ENCODE results near the gene CAND2. TPM values are rescaled to one million over a fixed set of nuclear protein-coding genes. Genes with fewer than 3 reads are reported as not detected.

CAND2 gene
- total RNA-seq, 2 experiments from 2014 or later = 0.15 TPM; not detected in 1

- no peaks in the 10 kb centered on the region for H3K36me3 Mint-ChIP-seq (ENCODE audit: low read depth)
- peaks cover 11% of the 10 kb centered on the region for H3K27me3 Mint-ChIP-seq
- no peak within 1 kb of the TSS for H3K27ac Mint-ChIP-seq
- H3K4me3 Mint-ChIP-seq = no peak within 1 kb of the TSS
- no peak for DNase-seq
- ChIA-PET POLR2A (no interaction called here), CTCF (no interaction called here)
- no peaks in the 10 kb centered on the region for H3K9me3 Mint-ChIP-seq
- no peaks in the 10 kb centered on the region for H3K4me1 Mint-ChIP-seq
Observed at GRCh38 chr3:12759097-12759679, 37.3 kb upstream of the CAND2 start, which contains the start of gene TMEM40. TSS of gene TMEM40 (minus strand) at chr3:12759259. CDS start at chr3:12749832, 9,427 bp downstream.

- no peak overlapping the region for H3K4me3 Mint-ChIP-seq
- no peaks in the 10 kb centered on the region for H3K4me1 Mint-ChIP-seq
- no peak overlapping the region for H3K27ac Mint-ChIP-seq
- H3K9me3 Mint-ChIP-seq = no peaks in the 10 kb centered on the region
- no peaks in the 10 kb centered on the region for H3K36me3 Mint-ChIP-seq (ENCODE audit: low read depth)
- ChIA-PET CTCF (no interaction called here), POLR2A (no interaction called here)
- H3K27me3 Mint-ChIP-seq = peaks cover 11% of the 10 kb centered on the region
- no peak for DNase-seq
Observed at GRCh38 chr3:12759693-12760565, 36.6 kb upstream of the CAND2 start.

DNA sequence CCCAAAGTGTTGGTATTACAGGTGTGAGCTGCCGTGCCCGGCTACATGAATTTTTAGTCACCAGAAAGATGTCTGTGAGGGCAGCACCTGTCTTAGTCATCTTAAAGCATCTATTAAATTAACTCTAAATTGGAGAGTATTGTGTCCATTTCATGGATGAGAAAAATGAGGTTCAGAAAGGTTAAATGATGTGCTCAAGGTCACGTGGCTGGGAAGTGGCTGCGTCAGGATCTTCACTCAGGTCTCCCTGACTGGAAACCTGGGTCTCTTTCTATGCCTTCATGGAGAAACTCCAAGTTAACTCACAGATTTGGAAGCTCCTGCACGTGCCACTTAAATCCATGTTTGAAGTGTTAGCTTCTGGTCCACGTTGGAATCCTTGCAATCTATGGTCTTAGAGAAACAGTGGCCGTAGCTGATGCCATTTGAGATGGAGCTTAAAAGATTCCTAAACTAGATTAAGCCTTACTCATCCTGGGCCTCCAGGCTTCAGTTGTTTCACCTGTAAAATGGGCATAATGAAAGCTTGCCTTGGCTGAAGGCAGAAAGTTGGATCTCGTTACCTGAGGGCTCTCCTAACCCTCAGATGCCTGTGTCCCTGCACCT lies 32.2 kb upstream of the CAND2 start:
- H3K27ac Mint-ChIP-seq = no peak overlapping the region
- H3K4me1 Mint-ChIP-seq = no peaks in the 10 kb centered on the region
- POLR2A ChIA-PET = no interaction called here
- no peak overlapping the region for H3K4me3 Mint-ChIP-seq
- H3K36me3 Mint-ChIP-seq (ENCODE audit: low read depth) = no peaks in the 10 kb centered on the region
- CTCF ChIA-PET = interaction anchor here (1.1 kb wide), 1 partner anchor 23 kb away, joined by 5 read pairs; no protein-coding TSS in a partner anchor
- peaks cover 4% of the 10 kb centered on the region for H3K27me3 Mint-ChIP-seq
- no peaks in the 10 kb centered on the region for H3K9me3 Mint-ChIP-seq
- no peak for DNase-seq

DNA sequence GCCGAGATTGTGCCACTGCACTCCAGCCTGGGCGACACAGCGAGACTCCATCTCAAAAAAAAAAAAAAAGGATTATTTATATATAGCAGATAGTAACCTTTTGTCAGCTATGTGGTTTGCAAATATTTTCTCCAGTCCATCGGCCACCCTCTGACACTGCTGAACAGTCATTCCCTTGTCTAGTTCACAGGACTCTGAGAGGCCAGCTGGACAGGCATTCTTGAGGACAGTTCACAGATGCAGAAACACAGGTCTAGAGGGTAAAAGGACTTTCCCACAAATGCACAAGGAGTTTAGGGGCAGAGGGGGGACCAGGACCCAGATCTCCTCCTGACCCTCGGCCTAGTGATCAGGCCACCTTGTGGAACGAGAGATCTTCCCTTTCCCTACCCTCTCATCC lies 29.9 kb upstream of the CAND2 start:
- no peaks in the 10 kb centered on the region for H3K4me1 Mint-ChIP-seq
- no peaks in the 10 kb centered on the region for H3K9me3 Mint-ChIP-seq
- no peak for DNase-seq
- no peak overlapping the region for H3K4me3 Mint-ChIP-seq
- H3K27me3 Mint-ChIP-seq = peaks cover 2% of the 10 kb centered on the region
- H3K36me3 Mint-ChIP-seq (ENCODE audit: low read depth) = no peaks in the 10 kb centered on the region
- H3K27ac Mint-ChIP-seq = no peak overlapping the region
- POLR2A ChIA-PET = no interaction called here
- CTCF ChIA-PET = interaction anchor here (1.1 kb wide), 1 partner anchor 21 kb away, joined by 3 read pairs; no protein-coding TSS in a partner anchor

- Mint-ChIP-seq H3K9me3 (no peaks in the 10 kb centered on the region), H3K4me3 (no peak overlapping the region), H3K27me3 (peaks cover 7% of the 10 kb centered on the region), H3K27ac (no peak overlapping the region), H3K4me1 (peaks cover 2% of the 10 kb centered on the region), H3K36me3 (ENCODE audit: low read depth) (no peaks in the 10 kb centered on the region)
- POLR2A ChIA-PET = no interaction called here
- CTCF ChIA-PET = interaction anchor here (1.4 kb wide), 1 partner anchor 73 kb away, joined by 3 read pairs; the partner anchor contains the start of gene RPL32
- no peak for DNase-seq
Observed at GRCh38 chr3:12768579-12769527, 27.6 kb upstream of the CAND2 start.

DNA sequence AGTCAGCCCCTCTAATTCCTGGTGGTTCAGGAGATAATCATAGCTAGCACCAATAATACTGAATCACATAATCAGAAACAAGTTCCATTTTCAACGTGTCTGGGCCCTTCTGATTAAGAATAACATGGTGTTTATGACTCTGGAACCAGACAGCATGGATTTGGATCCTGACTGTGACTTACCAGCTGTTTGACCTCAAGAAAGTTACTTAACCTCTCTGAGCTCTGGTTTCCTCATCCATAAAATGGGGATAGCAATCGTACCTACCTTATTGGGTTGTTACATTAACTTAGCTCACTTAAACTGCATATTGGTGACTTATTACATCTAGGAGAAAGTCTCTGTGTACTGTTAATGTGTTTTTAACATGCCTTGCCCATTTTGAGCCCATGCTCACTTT lies 26.7 kb upstream of the CAND2 start:
- H3K4me1 Mint-ChIP-seq = peaks cover 2% of the 10 kb centered on the region
- ChIA-PET CTCF (interaction anchor here (1.4 kb wide), 1 partner anchor 72 kb away, joined by 3 read pairs; the partner anchor contains the start of gene RPL32), POLR2A (no interaction called here)
- no peak overlapping the region for H3K4me3 Mint-ChIP-seq
- H3K36me3 Mint-ChIP-seq (ENCODE audit: low read depth) = no peaks in the 10 kb centered on the region
- no peak overlapping the region for H3K27ac Mint-ChIP-seq
- peaks cover 12% of the 10 kb centered on the region for H3K27me3 Mint-ChIP-seq
- no peak for DNase-seq
- H3K9me3 Mint-ChIP-seq = no peaks in the 10 kb centered on the region

- DNase-seq = no peak
- ChIA-PET POLR2A (no interaction called here), CTCF (no interaction called here)
- Mint-ChIP-seq H3K9me3 (no peaks in the 10 kb centered on the region), H3K4me1 (peaks cover 2% of the 10 kb centered on the region), H3K36me3 (ENCODE audit: low read depth) (no peaks in the 10 kb centered on the region), H3K27me3 (peaks cover 13% of the 10 kb centered on the region), H3K4me3 (no peak overlapping the region), H3K27ac (no peak overlapping the region)
Observed at GRCh38 chr3:12771236-12771635, 25.2 kb upstream of the CAND2 start.

GRCh38 chr3:12772462-12772861 lies 24.0 kb upstream of the CAND2 start:
- ChIA-PET CTCF (no interaction called here), POLR2A (no interaction called here)
- H3K4me1 Mint-ChIP-seq = peaks cover 2% of the 10 kb centered on the region
- H3K27me3 Mint-ChIP-seq = peaks cover 13% of the 10 kb centered on the region
- no peak overlapping the region for H3K27ac Mint-ChIP-seq
- H3K9me3 Mint-ChIP-seq = no peaks in the 10 kb centered on the region
- no peak for DNase-seq
- H3K36me3 Mint-ChIP-seq (ENCODE audit: low read depth) = no peaks in the 10 kb centered on the region
- no peak overlapping the region for H3K4me3 Mint-ChIP-seq

- no peak for DNase-seq
- Mint-ChIP-seq H3K9me3 (no peaks in the 10 kb centered on the region), H3K4me3 (no peak overlapping the region), H3K27me3 (peaks cover 13% of the 10 kb centered on the region), H3K4me1 (peaks cover 2% of the 10 kb centered on the region), H3K36me3 (ENCODE audit: low read depth) (no peaks in the 10 kb centered on the region), H3K27ac (no peak overlapping the region)
- ChIA-PET POLR2A (no interaction called here), CTCF (no interaction called here)
Observed at GRCh38 chr3:12773030-12773709, 23.3 kb upstream of the CAND2 start.

DNA sequence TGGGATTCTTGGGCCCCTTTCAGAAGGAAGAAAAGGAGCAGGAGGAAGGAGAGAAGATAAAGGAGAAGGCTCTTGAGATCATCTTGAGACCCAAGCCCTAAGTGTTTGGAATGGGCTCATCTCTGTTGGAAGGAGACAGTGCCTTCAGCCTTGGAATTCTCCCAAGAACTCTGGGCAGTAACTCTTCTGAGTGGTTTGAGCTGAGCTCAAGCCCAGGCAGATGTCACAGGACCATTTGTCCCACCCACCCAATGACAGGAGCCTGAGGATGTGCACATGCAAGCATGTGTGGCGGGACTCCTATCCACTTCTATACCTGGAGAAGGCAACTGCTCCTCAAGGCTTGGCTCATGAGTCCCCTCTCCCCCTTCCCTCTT lies 22.8 kb upstream of the CAND2 start:
- ChIA-PET CTCF (no interaction called here), POLR2A (no interaction called here)
- H3K36me3 Mint-ChIP-seq (ENCODE audit: low read depth) = no peaks in the 10 kb centered on the region
- no peak for DNase-seq
- peaks cover 13% of the 10 kb centered on the region for H3K27me3 Mint-ChIP-seq
- no peaks in the 10 kb centered on the region for H3K9me3 Mint-ChIP-seq
- no peak overlapping the region for H3K4me3 Mint-ChIP-seq
- peaks cover 2% of the 10 kb centered on the region for H3K4me1 Mint-ChIP-seq
- no peak overlapping the region for H3K27ac Mint-ChIP-seq

GRCh38 chr3:12774619-12775018 lies 21.9 kb upstream of the CAND2 start:
- peaks cover 13% of the 10 kb centered on the region for H3K27me3 Mint-ChIP-seq
- no peak overlapping the region for H3K27ac Mint-ChIP-seq
- ChIA-PET CTCF (no interaction called here), POLR2A (no interaction called here)
- no peaks in the 10 kb centered on the region for H3K36me3 Mint-ChIP-seq (ENCODE audit: low read depth)
- H3K9me3 Mint-ChIP-seq = no peaks in the 10 kb centered on the region
- H3K4me3 Mint-ChIP-seq = no peak overlapping the region
- peaks cover 2% of the 10 kb centered on the region for H3K4me1 Mint-ChIP-seq
- DNase-seq = no peak

- ChIA-PET POLR2A (no interaction called here), CTCF (no interaction called here)
- no peak overlapping the region for H3K4me3 Mint-ChIP-seq
- no peak for DNase-seq
- no peak overlapping the region for H3K27ac Mint-ChIP-seq
- H3K36me3 Mint-ChIP-seq (ENCODE audit: low read depth) = no peaks in the 10 kb centered on the region
- peaks cover 13% of the 10 kb centered on the region for H3K27me3 Mint-ChIP-seq
- no peaks in the 10 kb centered on the region for H3K9me3 Mint-ChIP-seq
- peaks cover 2% of the 10 kb centered on the region for H3K4me1 Mint-ChIP-seq
Observed at GRCh38 chr3:12775226-12775625, 21.3 kb upstream of the CAND2 start.

Measured in activated CD4-positive, alpha-beta memory T cell treated with anti-CD3 and anti-CD28 coated beads, Interleukin-2, amount 10 ng/mL, durations not matched to agents 7 days and 5 days (primary cell).